GM21526 (cell line): ENCODE results near the gene BMP8B.
"Not testable (repeated sequence)": the region's sequence is repeated elsewhere in the genome, so short reads cannot be mapped to it uniquely, and the experiment has no call there.

Source experiments
- ATAC-seq: cut with Tn5 transposase; IDR thresholded peaks from one replicate; pipeline ENCODE4 v1.9.1; 2021; ENCODE audit warnings: moderate library complexity; ENCODE audit not compliant: unreplicated experiment, low FRiP score

The BMP8B gene

GRCh38 chr1:39779821-39780220, 8.8 kb downstream of the BMP8B start:
- no peak for ATAC-seq

GRCh38 chr1:39779137-39779536, 9.5 kb downstream of the BMP8B start:
- ATAC-seq: no peak

GRCh38 chr1:39778463-39779099, 10.1 kb downstream of the BMP8B start:
- ATAC-seq: not testable (repeated sequence)

GRCh38 chr1:39777896-39778295, 10.8 kb downstream of the BMP8B start:
- not testable (repeated sequence) for ATAC-seq

GRCh38 chr1:39777306-39777705, 11.4 kb downstream of the BMP8B start:
- no peak for ATAC-seq

- ATAC-seq: no peak
Observed at GRCh38 chr1:39776886-39777285, 11.8 kb downstream of the BMP8B start.

GRCh38 chr1:39776400-39776713, 12.3 kb downstream of the BMP8B start:
- no peak for ATAC-seq

- ATAC-seq: not testable (repeated sequence)
Observed at GRCh38 chr1:39775676-39776399, 12.8 kb downstream of the BMP8B start.

- not testable (repeated sequence) for ATAC-seq
Observed at GRCh38 chr1:39775141-39775540, 13.5 kb downstream of the BMP8B start.

GRCh38 chr1:39773369-39773979, 15.2 kb downstream of the BMP8B start:
- ATAC-seq: not testable (repeated sequence)

GRCh38 chr1:39771022-39771532, 17.6 kb downstream of the BMP8B start, which contains the start of gene OXCT2:
Gene OXCT2, minus strand, starts transcription at chr1:39771348. Its CDS starts 93 bp downstream, at chr1:39771255.
- not testable (repeated sequence) for ATAC-seq

GRCh38 chr1:39770100-39771021, 18.3 kb downstream of the BMP8B start:
- not testable (repeated sequence) for ATAC-seq

GRCh38 chr1:39769502-39769901, 19.2 kb downstream of the BMP8B start:
- not testable (repeated sequence) for ATAC-seq

- not testable (repeated sequence) for ATAC-seq
Observed at GRCh38 chr1:39766466-39766865, 22.2 kb downstream of the BMP8B start.

- not testable (repeated sequence) for ATAC-seq
Observed at GRCh38 chr1:39764512-39764911, 24.2 kb downstream of the BMP8B start.

- not testable (repeated sequence) for ATAC-seq
Observed at GRCh38 chr1:39763619-39764374, 24.9 kb downstream of the BMP8B start.

- ATAC-seq: no peak
Observed at GRCh38 chr1:39762550-39763540, 25.8 kb downstream of the BMP8B start.

GRCh38 chr1:39761557-39762260, 27.0 kb downstream of the BMP8B start:
- ATAC-seq: no peak
